PC-3 (cell line): ENCODE data around the gene SVBP. TPM values are rescaled to one million over a fixed set of nuclear protein-coding genes. Genes with fewer than 3 reads are reported as not detected.

Source experiments
- ATAC-seq: fragments of 200-7000 bp; cut with Tn5 transposase; 2 replicates; pipeline ENCODE4 v1.9.1; 2020; ENCODE audit warnings: mild to moderate bottlenecking, moderate library complexity
- BruUV-seq: library from RNA; stranded (reverse); fragments of 400-500 nt; replicated peaks from 2 replicates; lab custom pipeline; 2021; lab: Mats Ljungman, UMichigan
- CTCF ChIA-PET: fragments of 300-600 bp; sonication (Branson Sonifier 250); formaldehyde crosslinking; loops from one replicate; lab custom pipeline; 2022; ENCODE audit warnings: antibody characterized with exemption; lab: Charles Lee
- POLR2A ChIA-PET: fragments of 300-600 bp; sonication (Branson Sonifier 250); formaldehyde crosslinking; loops from one replicate; lab custom pipeline; 2022; ENCODE audit warnings: antibody characterized with exemption; ENCODE audit not compliant: unreplicated experiment; lab: Charles Lee
- DNase-seq: peaks from one replicate; pipeline ENCODE4 v3.0.0-alpha.2; 2015
- H2AFZ ChIP-seq: fragments of 300-600 bp; sonication (generic); 2 replicates; pipeline ENCODE4 v1.6.0; 2016; ENCODE audit warnings: antibody characterized with exemption, low read length
- H3F3A ChIP-seq: fragments of 300-600 bp; sonication (generic); one replicate; pipeline ENCODE4 v1.6.0; 2017; ENCODE audit warnings: antibody characterized with exemption, low read length, control low read depth, mild to moderate bottlenecking; ENCODE audit not compliant: unreplicated experiment
- H3K27ac ChIP-seq: fragments of 300-600 bp; sonication (generic); 2 replicates; pipeline ENCODE4 v1.5.1; 2016; ENCODE audit warnings: mild to moderate bottlenecking, low read length
- H3K27me3 ChIP-seq: fragments of 300-600 bp; sonication (generic); 2 replicates; pipeline ENCODE4 v1.6.1; 2016; ENCODE audit warnings: low read length, mixed read lengths
- H3K36me3 ChIP-seq: fragments of 300-600 bp; sonication (generic); 2 replicates; pipeline ENCODE4 v1.6.1; 2016; ENCODE audit warnings: low read depth, mixed run types, low read length, mixed read lengths
- H3K4me1 ChIP-seq: fragments of 300-600 bp; sonication (generic); 2 replicates; pipeline ENCODE4 v1.5.1; 2016; ENCODE audit warnings: low read length; ENCODE audit not compliant: insufficient read depth
- H3K4me2 ChIP-seq: fragments of 300-600 bp; sonication (generic); 2 replicates; pipeline ENCODE4 v1.6.0; 2016; ENCODE audit warnings: low read length
- H3K4me3 ChIP-seq: fragments of 300-600 bp; sonication (generic); 2 replicates; pipeline ENCODE4 v1.5.1; 2016; ENCODE audit warnings: mild to moderate bottlenecking, low read length, mixed read lengths
- H3K79me2 ChIP-seq: fragments of 300-600 bp; sonication (generic); 2 replicates; pipeline ENCODE4 v1.6.1; 2017; ENCODE audit warnings: low read length, mixed read lengths
- H3K9ac ChIP-seq: fragments of 300-600 bp; sonication (generic); 2 replicates; pipeline ENCODE4 v1.6.0; 2016; ENCODE audit warnings: mild to moderate bottlenecking, low read length
- H3K9me2 ChIP-seq: fragments of 300-600 bp; sonication (generic); replicated peaks from 2 replicates; pipeline ENCODE4 v1.6.1; 2016; ENCODE audit warnings: mixed run types, low read length, mixed read lengths
- H3K9me3 ChIP-seq: fragments of 300-600 bp; sonication (generic); 2 replicates; pipeline ENCODE4 v1.6.1; 2016; ENCODE audit warnings: low read length, mixed read lengths
- H4K20me1 ChIP-seq: fragments of 300-600 bp; sonication (generic); 2 replicates; pipeline ENCODE4 v1.6.1; 2016; ENCODE audit warnings: low read length, mixed read lengths
- CTCF ChIP-seq: fragments of 300-600 bp; sonication (generic); conservative IDR thresholded peaks from 2 replicates; pipeline ENCODE4 v1.5.1; 2017; ENCODE audit warnings: antibody characterized with exemption, low read depth, mild to moderate bottlenecking, low read length
- EZH2 ChIP-seq: fragments of 300-600 bp; sonication (generic); IDR thresholded peaks from one replicate; pipeline ENCODE4 v1.6.1; 2017; ENCODE audit warnings: antibody characterized with exemption, mild to moderate bottlenecking, low read length; ENCODE audit not compliant: unreplicated experiment
- EZH2phosphoT487 ChIP-seq: fragments of 300-600 bp; sonication (generic); IDR thresholded peaks from 2 replicates; pipeline ENCODE4 v1.6.1; 2018; ENCODE audit warnings: mild to moderate bottlenecking, antibody characterized with exemption, low read length, borderline replicate concordance
- intact Hi-C: fragments of 100-400 bp; cut with micrococcal nuclease; formaldehyde crosslinking; loops from 2 replicates; pipeline ENCODE4 v1.9.0; 2023
- total RNA-seq: library from RNA; depleted of rRNA; stranded (reverse); fragments of >200 nt; gene quantifications from 2 replicates; pipeline ENCODE4 v1.2.3, GENCODE V29; 2014

The SVBP gene
- total RNA-seq, 1 experiment from 2014 or later = 39.7 TPM

GRCh38 chr1:42835422-42835821, 18.2 kb upstream of the SVBP start:
- no peaks in the 10 kb centered on the region for H3K9me2 ChIP-seq
- intact Hi-C loops = no loop called here
- H3F3A ChIP-seq = no peaks in the 10 kb centered on the region
- ChIA-PET POLR2A (no interaction called here), CTCF (no interaction called here)
- H3K36me3 ChIP-seq = no peaks in the 10 kb centered on the region
- BruUV-seq = no TSS peak
- no peak overlapping the region for H3K4me2 ChIP-seq
- H3K79me2 ChIP-seq = no peaks in the 10 kb centered on the region
- H3K27me3 ChIP-seq = no peaks in the 10 kb centered on the region
- H3K4me3 ChIP-seq = no peak overlapping the region
- no peak overlapping the region for H3K9ac ChIP-seq
- H3K27ac ChIP-seq = no peak overlapping the region
- no peak for ATAC-seq
- H4K20me1 ChIP-seq = no peaks in the 10 kb centered on the region
- H3K4me1 ChIP-seq = no peaks in the 10 kb centered on the region
- no peak for DNase-seq
- no peak overlapping the region for H2AFZ ChIP-seq
- H3K9me3 ChIP-seq = no peaks in the 10 kb centered on the region
- TF ChIP-seq EZH2phosphoT487 = no peak
- TF ChIP-seq CTCF = no peak
- TF ChIP-seq EZH2 = no peak

- no peak overlapping the region for H2AFZ ChIP-seq
- H3K9me3 ChIP-seq = no peaks in the 10 kb centered on the region
- DNase-seq (no peak), ATAC-seq (no peak)
- no peaks in the 10 kb centered on the region for H3K4me1 ChIP-seq
- H3K9ac ChIP-seq = no peak overlapping the region
- no peaks in the 10 kb centered on the region for H3K9me2 ChIP-seq
- H3K27me3 ChIP-seq = no peaks in the 10 kb centered on the region
- H3K4me2 ChIP-seq = no peak overlapping the region
- BruUV-seq = no TSS peak
- no peaks in the 10 kb centered on the region for H3F3A ChIP-seq
- intact Hi-C loops = no loop called here
- H4K20me1 ChIP-seq = no peaks in the 10 kb centered on the region
- H3K36me3 ChIP-seq = no peaks in the 10 kb centered on the region
- no peak overlapping the region for H3K4me3 ChIP-seq
- TF ChIP-seq EZH2 = no peak
- no peak for TF ChIP-seq CTCF
- no peak for TF ChIP-seq EZH2phosphoT487
- ChIA-PET POLR2A (no interaction called here), CTCF (no interaction called here)
- H3K79me2 ChIP-seq = no peaks in the 10 kb centered on the region
- H3K27ac ChIP-seq = no peak overlapping the region
These were observed 17.6 kb upstream of the SVBP start for GRCh38 chr1:42834803-42835202.

GRCh38 chr1:42833981-42834380, 16.8 kb upstream of the SVBP start:
- H3K4me3 ChIP-seq = no peak overlapping the region
- no peaks in the 10 kb centered on the region for H3K79me2 ChIP-seq
- no peak overlapping the region for H3K4me2 ChIP-seq
- no peak overlapping the region for H3K27ac ChIP-seq
- ChIA-PET POLR2A (interaction anchor here (0.7 kb wide), 1 partner anchor 192 kb away, joined by 3 read pairs; no protein-coding TSS in a partner anchor), CTCF (no interaction called here)
- no TSS peak for BruUV-seq
- no peaks in the 10 kb centered on the region for H4K20me1 ChIP-seq
- H3K9me3 ChIP-seq = no peaks in the 10 kb centered on the region
- H3F3A ChIP-seq = no peaks in the 10 kb centered on the region
- ATAC-seq = no peak
- no peak overlapping the region for H2AFZ ChIP-seq
- H3K27me3 ChIP-seq = no peaks in the 10 kb centered on the region
- H3K4me1 ChIP-seq = no peaks in the 10 kb centered on the region
- no peak for TF ChIP-seq EZH2
- no peak for TF ChIP-seq EZH2phosphoT487
- no peak for TF ChIP-seq CTCF
- H3K9ac ChIP-seq = no peak overlapping the region
- H3K36me3 ChIP-seq = no peaks in the 10 kb centered on the region
- intact Hi-C loops = no loop called here
- no peaks in the 10 kb centered on the region for H3K9me2 ChIP-seq
- no peak for DNase-seq
